ENCODE measurements around the gene PNKP.

Gene PNKP

DNA sequence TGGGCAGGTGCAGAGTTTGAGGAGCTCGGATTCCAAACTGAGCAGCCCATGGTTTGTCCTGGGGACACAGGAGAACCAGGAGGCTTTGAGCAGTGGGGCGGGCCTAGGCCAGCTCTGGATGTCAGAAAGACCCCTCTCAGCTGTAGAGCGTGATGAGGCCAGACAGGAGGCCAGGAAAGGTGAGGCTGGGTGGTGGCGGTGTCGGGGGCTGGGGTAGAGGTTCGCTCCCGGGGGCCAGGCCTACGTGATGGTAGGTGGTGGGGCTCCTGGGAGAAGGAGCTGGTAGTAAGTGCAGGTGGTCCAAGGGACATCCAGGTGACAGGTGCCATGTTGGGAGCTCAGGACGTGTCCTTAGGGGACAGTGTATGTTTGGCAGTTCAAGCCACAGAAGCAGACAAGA lies 30.0 kb downstream of the PNKP start:
- WGBS, result 97% methylated on average over 9 of the region's 9 CpGs
- Histone ChIP-seq H2AK5ac (ENCODE audit: low read length, severe bottlenecking) (no peak overlapping the region), H3K79me1 (replicated peaks; ENCODE audit: low read length, poor library complexity, severe bottlenecking) (peaks cover 37% of the 10 kb centered on the region), H3K27ac (ENCODE audit: low read length, poor library complexity, severe bottlenecking) (no peak overlapping the region), H4K8ac (ENCODE audit: low read length) (no peak overlapping the region), H2BK120ac (ENCODE audit: low read depth, low read length) (no peak overlapping the region), H3K18ac (ENCODE audit: low read depth in 1 of 2, low read length in 2 of 2) (no peak overlapping the region), H2BK5ac (ENCODE audit: low read depth, low read length, poor library complexity, severe bottlenecking) (no peak overlapping the region), H3K4me1 (ENCODE audit: control insufficient read depth, insufficient read depth, low read depth, low read length) (peaks cover 19% of the 10 kb centered on the region), H3K36me3 (ENCODE audit: control insufficient read depth in 1 of 2, insufficient read depth in 2 of 2, low read depth in 1 of 2, low read length in 2 of 2) (peaks cover 83 to 86% of the 10 kb centered on the region in 2 experiments), H3K23ac (ENCODE audit: low read length in 2 of 2) (no peak overlapping the region), H3K9me3 (ENCODE audit: control insufficient read depth, low read length) (no peaks in the 10 kb centered on the region), H3K4me3 (ENCODE audit: insufficient read depth in 1 of 2, low read depth in 1 of 2, low read length in 2 of 2) (no peak overlapping the region), H3K27me3 (ENCODE audit: control insufficient read depth in 1 of 2, insufficient read depth in 1 of 2, low read length in 2 of 2) (no peaks in the 10 kb centered on the region), H3K14ac (ENCODE audit: low read length in 2 of 2) (no peak overlapping the region), H3K4me2 (ENCODE audit: low read length, poor library complexity, severe bottlenecking) (no peak overlapping the region), H4K91ac (ENCODE audit: low read length) (no peak overlapping the region), H2BK15ac (ENCODE audit: low read depth, poor library complexity, severe bottlenecking) (no peak overlapping the region), H3K9ac (ENCODE audit: low read length) (no peak overlapping the region), H2BK12ac (ENCODE audit: low read length in 2 of 2) (no peak overlapping the region), H2AFZ (ENCODE audit: low read depth, low read length) (no peak overlapping the region), H3K4ac (ENCODE audit: low read depth in 1 of 2, low read length in 2 of 2) (no peak overlapping the region)
- no peak for DNase-seq

DNA sequence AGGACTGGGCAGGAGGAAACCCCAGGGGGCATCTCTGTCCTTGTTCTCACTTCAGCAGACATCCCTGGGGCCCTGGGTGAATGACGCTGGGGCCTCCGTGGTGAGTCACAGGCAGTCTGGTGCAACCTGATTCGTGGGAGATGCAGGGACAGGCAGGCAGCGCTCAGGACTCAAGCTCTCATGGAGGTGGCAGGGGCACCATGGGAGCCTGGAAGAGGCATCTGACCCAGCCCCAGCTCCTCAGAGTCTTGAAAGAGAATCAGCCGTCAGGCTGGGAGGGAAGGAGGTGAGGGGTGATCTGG lies 30.4 kb downstream of the PNKP start:
- no peak overlapping the region for H3K4me2 ChIP-seq (ENCODE audit: low read length, poor library complexity, severe bottlenecking)
- H3K9ac ChIP-seq (ENCODE audit: low read length), result no peak overlapping the region
- no peak overlapping the region for H2BK15ac ChIP-seq (ENCODE audit: low read depth, poor library complexity, severe bottlenecking)
- peaks cover 22% of the 10 kb centered on the region for H3K4me1 ChIP-seq (ENCODE audit: control insufficient read depth, insufficient read depth, low read depth, low read length)
- no peak overlapping the region for H2BK5ac ChIP-seq (ENCODE audit: low read depth, low read length, poor library complexity, severe bottlenecking)
- WGBS, result 79% methylated on average over 5 of the region's 5 CpGs
- no peak overlapping the region for H3K18ac ChIP-seq (ENCODE audit: low read depth in 1 of 2, low read length in 2 of 2)
- H2BK120ac ChIP-seq (ENCODE audit: low read depth, low read length), result no peak overlapping the region
- no peak overlapping the region for H3K23ac ChIP-seq (ENCODE audit: low read length in 2 of 2)
- peak overlapping the region; percentile 9 for H3K27ac ChIP-seq (ENCODE audit: low read length, poor library complexity, severe bottlenecking)
- no peak overlapping the region for H3K4ac ChIP-seq (ENCODE audit: low read depth in 1 of 2, low read length in 2 of 2)
- peaks cover 83 to 91% of the 10 kb centered on the region in 2 experiments for H3K36me3 ChIP-seq (ENCODE audit: control insufficient read depth in 1 of 2, insufficient read depth in 2 of 2, low read depth in 1 of 2, low read length in 2 of 2)
- H2AK5ac ChIP-seq (ENCODE audit: low read length, severe bottlenecking), result no peak overlapping the region
- DNase-seq, result no peak
- no peaks in the 10 kb centered on the region for H3K9me3 ChIP-seq (ENCODE audit: control insufficient read depth, low read length)
- no peaks in the 10 kb centered on the region for H3K27me3 ChIP-seq (ENCODE audit: control insufficient read depth in 1 of 2, insufficient read depth in 1 of 2, low read length in 2 of 2)
- H4K8ac ChIP-seq (ENCODE audit: low read length), result no peak overlapping the region
- H4K91ac ChIP-seq (ENCODE audit: low read length), result no peak overlapping the region
- peaks cover 37% of the 10 kb centered on the region for H3K79me1 ChIP-seq (replicated peaks; ENCODE audit: low read length, poor library complexity, severe bottlenecking)
- no peak overlapping the region for H2BK12ac ChIP-seq (ENCODE audit: low read length in 2 of 2)
- no peak overlapping the region for H2AFZ ChIP-seq (ENCODE audit: low read depth, low read length)
- H3K14ac ChIP-seq (ENCODE audit: low read length in 2 of 2), result no peak overlapping the region
- no peak overlapping the region for H3K4me3 ChIP-seq (ENCODE audit: insufficient read depth in 1 of 2, low read depth in 1 of 2, low read length in 2 of 2)

DNA sequence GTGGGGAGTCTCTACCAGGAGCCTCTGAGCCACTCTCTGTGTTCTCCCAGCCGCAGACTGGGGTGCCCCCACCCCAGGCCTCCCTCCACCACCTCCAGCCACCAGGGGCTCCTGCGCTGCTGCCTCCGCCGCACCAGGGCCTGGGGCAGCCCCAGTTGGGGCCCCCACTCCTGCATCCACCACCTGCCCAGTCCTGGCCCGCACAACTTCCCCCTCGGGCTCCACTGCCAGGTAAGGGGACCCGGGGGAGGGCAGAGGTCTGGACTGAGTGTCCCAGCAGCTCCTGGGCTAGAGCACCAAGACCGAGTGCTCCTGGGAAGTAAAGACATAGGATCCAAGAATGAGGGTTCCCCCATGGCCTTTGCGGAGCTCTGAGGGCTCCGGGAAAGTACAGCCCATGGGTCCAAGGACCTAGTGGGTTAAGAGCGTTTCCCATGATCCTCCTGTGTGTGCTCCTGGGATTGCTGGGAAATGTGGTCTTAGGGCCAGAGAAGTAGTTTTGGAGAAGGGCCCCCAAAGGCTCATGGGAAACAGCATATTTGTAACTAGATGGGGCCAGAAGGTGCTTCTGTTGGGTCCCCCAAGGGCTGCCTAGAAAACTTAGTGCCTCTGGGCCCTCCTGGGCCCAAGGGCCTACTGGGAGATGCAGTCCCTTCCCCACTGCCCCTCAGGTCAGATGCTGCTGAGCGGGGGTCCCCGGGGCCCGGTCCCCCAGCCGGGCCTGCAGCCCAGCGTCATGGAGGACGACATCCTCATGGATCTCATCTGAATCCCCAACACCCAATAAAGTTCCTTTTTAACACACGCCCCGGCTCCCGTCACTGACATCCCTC lies 31.0 kb downstream of the PNKP start:
- Histone ChIP-seq H2BK5ac (ENCODE audit: low read depth, low read length, poor library complexity, severe bottlenecking) (no peak overlapping the region), H4K91ac (ENCODE audit: low read length) (no peak overlapping the region), H3K4me1 (ENCODE audit: control insufficient read depth, insufficient read depth, low read depth, low read length) (peaks cover 22% of the 10 kb centered on the region), H3K27ac (ENCODE audit: low read length, poor library complexity, severe bottlenecking) (peak overlapping the region; percentile 8), H3K23ac (ENCODE audit: low read length in 2 of 2) (no peak overlapping the region), H2BK12ac (ENCODE audit: low read length in 2 of 2) (no peak overlapping the region), H2BK120ac (ENCODE audit: low read depth, low read length) (no peak overlapping the region), H3K79me1 (replicated peaks; ENCODE audit: low read length, poor library complexity, severe bottlenecking) (peaks cover 40% of the 10 kb centered on the region), H3K14ac (ENCODE audit: low read length in 2 of 2) (no peak overlapping the region), H2BK15ac (ENCODE audit: low read depth, poor library complexity, severe bottlenecking) (no peak overlapping the region), H3K9ac (ENCODE audit: low read length) (no peak overlapping the region), H3K27me3 (ENCODE audit: control insufficient read depth in 1 of 2, insufficient read depth in 1 of 2, low read length in 2 of 2) (no peaks in the 10 kb centered on the region), H3K18ac (ENCODE audit: low read depth in 1 of 2, low read length in 2 of 2) (no peak overlapping the region), H2AFZ (ENCODE audit: low read depth, low read length) (no peak overlapping the region), H3K36me3 (ENCODE audit: control insufficient read depth in 1 of 2, insufficient read depth in 2 of 2, low read depth in 1 of 2, low read length in 2 of 2) (peaks cover 89 to 96% of the 10 kb centered on the region in 2 experiments), H3K9me3 (ENCODE audit: control insufficient read depth, low read length) (no peaks in the 10 kb centered on the region), H3K4me3 (ENCODE audit: insufficient read depth in 1 of 2, low read depth in 1 of 2, low read length in 2 of 2) (no peak overlapping the region), H4K8ac (ENCODE audit: low read length) (no peak overlapping the region), H2AK5ac (ENCODE audit: low read length, severe bottlenecking) (no peak overlapping the region), H3K4me2 (ENCODE audit: low read length, poor library complexity, severe bottlenecking) (no peak overlapping the region), H3K4ac (ENCODE audit: low read depth in 1 of 2, low read length in 2 of 2) (no peak overlapping the region)
- no peak for DNase-seq
- WGBS, result 98% methylated on average over 20 of the region's 20 CpGs

DNA sequence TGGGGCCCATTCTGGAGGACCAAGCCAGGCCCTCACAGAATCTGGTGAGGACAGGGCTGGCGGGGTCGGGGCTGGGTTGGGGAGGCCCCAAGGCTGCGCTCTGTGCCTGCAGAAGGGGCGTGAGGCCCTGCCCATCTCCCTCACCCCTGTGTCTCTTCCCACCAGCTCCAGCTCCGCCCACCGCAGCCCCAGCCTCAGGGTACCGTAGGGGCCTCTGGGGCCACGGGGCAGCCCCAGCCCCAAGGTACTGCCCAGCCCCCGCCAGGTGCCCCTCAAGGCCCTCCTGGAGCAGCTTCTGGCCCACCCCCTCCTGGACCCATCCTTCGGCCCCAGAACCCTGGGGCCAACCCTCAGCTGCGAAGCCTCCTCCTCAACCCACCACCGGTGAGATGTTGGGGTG lies 31.8 kb downstream of the PNKP start:
- Histone ChIP-seq H3K27me3 (ENCODE audit: control insufficient read depth in 1 of 2, insufficient read depth in 1 of 2, low read length in 2 of 2) (no peaks in the 10 kb centered on the region), H2AK5ac (ENCODE audit: low read length, severe bottlenecking) (no peak overlapping the region), H3K18ac (ENCODE audit: low read depth in 1 of 2, low read length in 2 of 2) (no peak overlapping the region), H3K14ac (ENCODE audit: low read length in 2 of 2) (no peak overlapping the region), H4K91ac (ENCODE audit: low read length) (no peak overlapping the region), H3K79me1 (replicated peaks; ENCODE audit: low read length, poor library complexity, severe bottlenecking) (peaks cover 43% of the 10 kb centered on the region), H3K27ac (ENCODE audit: low read length, poor library complexity, severe bottlenecking) (no peak overlapping the region), H3K23ac (ENCODE audit: low read length in 2 of 2) (no peak overlapping the region), H3K9ac (ENCODE audit: low read length) (no peak overlapping the region), H2BK120ac (ENCODE audit: low read depth, low read length) (no peak overlapping the region), H4K8ac (ENCODE audit: low read length) (no peak overlapping the region), H3K4me2 (ENCODE audit: low read length, poor library complexity, severe bottlenecking) (no peak overlapping the region), H3K9me3 (ENCODE audit: control insufficient read depth, low read length) (no peaks in the 10 kb centered on the region), H2BK15ac (ENCODE audit: low read depth, poor library complexity, severe bottlenecking) (peak overlapping the region; percentile 7), H2AFZ (ENCODE audit: low read depth, low read length) (no peak overlapping the region), H2BK5ac (ENCODE audit: low read depth, low read length, poor library complexity, severe bottlenecking) (no peak overlapping the region), H3K36me3 (ENCODE audit: control insufficient read depth in 1 of 2, insufficient read depth in 2 of 2, low read depth in 1 of 2, low read length in 2 of 2) (peaks cover 92 to 97% of the 10 kb centered on the region in 2 experiments), H3K4me3 (ENCODE audit: insufficient read depth in 1 of 2, low read depth in 1 of 2, low read length in 2 of 2) (no peak overlapping the region), H3K4ac (ENCODE audit: low read depth in 1 of 2, low read length in 2 of 2) (no peak overlapping the region), H2BK12ac (ENCODE audit: low read length in 2 of 2) (no peak overlapping the region), H3K4me1 (ENCODE audit: control insufficient read depth, insufficient read depth, low read depth, low read length) (peaks cover 28% of the 10 kb centered on the region)
- DNase-seq, result no peak
- 96% methylated on average over 8 of the region's 12 CpGs for WGBS

Data from mesenchymal stem cell (in vitro differentiated cells and primary cell).